GM12891 (cell line): ENCODE data around the gene GRAMD1A.
"Not testable (repeated sequence)": the region's sequence is repeated elsewhere in the genome, so short reads cannot be mapped to it uniquely, and the experiment has no call there.

Experiments
- PAX5 ChIP-seq: IDR thresholded peaks from 2 replicates; pipeline ENCODE4 v1.6.1; 2011; ENCODE audit warnings: low read length, moderate library complexity, mild to moderate bottlenecking; ENCODE audit not compliant: insufficient read depth, severe bottlenecking
- POLR2A ChIP-seq: IDR thresholded peaks from 2 replicates; pipeline ENCODE4 v1.6.1; 2011; ENCODE audit warnings: low read depth, low read length, control low read depth
- POLR2AphosphoS5 ChIP-seq: IDR thresholded peaks from 2 replicates; pipeline ENCODE4 v1.6.1; 2011; ENCODE audit warnings: low read depth, low read length, control low read depth
- SPI1 ChIP-seq: IDR thresholded peaks from 2 replicates; pipeline ENCODE4 v1.6.1; 2011; ENCODE audit warnings: low read depth, low read length, control low read depth
- TAF1 ChIP-seq: IDR thresholded peaks from 2 replicates; pipeline ENCODE4 v1.6.1; 2011; ENCODE audit warnings: low read depth, low read length, control low read depth

GRCh38 chr19:35029275-35029736 is 29.2 kb downstream of the GRAMD1A start:
- not testable (repeated sequence) for TF ChIP-seq POLR2AphosphoS5, POLR2A, SPI1, TAF1, PAX5
